Measurements from ENCODE around the gene HSD17B3. TPM values are rescaled to one million over a fixed set of nuclear protein-coding genes. Genes with fewer than 3 reads are reported as not detected.

The HSD17B3 gene
- total RNA-seq: not detected

GRCh38 chr9:96302021-96302420 is at the start of gene HSD17B3:
TSS of gene HSD17B3 (minus strand) at chr9:96302176. CDS start at chr9:96302104, 72 bp downstream.
- Mint-ChIP-seq H3K27me3 (ENCODE audit: low read depth) (no peaks in the 10 kb centered on the region), H3K36me3 (ENCODE audit: low read depth) (no peaks in the 10 kb centered on the region), H3K9me3 (peaks cover 3% of the 10 kb centered on the region), H3K4me1 (ENCODE audit: low read depth) (no peaks in the 10 kb centered on the region), H3K4me3 (no peak within 1 kb of the TSS), H3K27ac (no peak within 1 kb of the TSS)
- no peak for DNase-seq
- CTCF ChIA-PET: no interaction called here
- intact Hi-C loops (cut with micrococcal nuclease): no loop called here

GRCh38 chr9:96350866-96351265 is 48.9 kb upstream of the HSD17B3 start:
- no peaks in the 10 kb centered on the region for H3K27me3 Mint-ChIP-seq (ENCODE audit: low read depth)
- H3K4me1 Mint-ChIP-seq (ENCODE audit: low read depth): no peaks in the 10 kb centered on the region
- CTCF ChIA-PET: interaction anchor here (0.6 to 1.0 kb wide), 2 partner anchors 21 to 34 kb away, joined by 3 to 4 read pairs; no protein-coding TSS in a partner anchor
- DNase-seq: no peak
- H3K4me3 Mint-ChIP-seq: no peak overlapping the region
- intact Hi-C loops (cut with micrococcal nuclease): loop anchor here (10.0 kb wide), 1 partner anchor 1224 kb away; no protein-coding TSS in a partner anchor
- H3K9me3 Mint-ChIP-seq: peaks cover 6% of the 10 kb centered on the region
- H3K36me3 Mint-ChIP-seq (ENCODE audit: low read depth): no peaks in the 10 kb centered on the region
- no peak overlapping the region for H3K27ac Mint-ChIP-seq

GRCh38 chr9:96348261-96348660 is 46.3 kb upstream of the HSD17B3 start:
- no peaks in the 10 kb centered on the region for H3K4me1 Mint-ChIP-seq (ENCODE audit: low read depth)
- intact Hi-C loops (cut with micrococcal nuclease): no loop called here
- CTCF ChIA-PET: no interaction called here
- DNase-seq: no peak
- H3K27me3 Mint-ChIP-seq (ENCODE audit: low read depth): no peaks in the 10 kb centered on the region
- no peak overlapping the region for H3K4me3 Mint-ChIP-seq
- H3K9me3 Mint-ChIP-seq: peaks cover 6% of the 10 kb centered on the region
- no peak overlapping the region for H3K27ac Mint-ChIP-seq
- no peaks in the 10 kb centered on the region for H3K36me3 Mint-ChIP-seq (ENCODE audit: low read depth)

- Mint-ChIP-seq H3K4me3 (no peak overlapping the region), H3K36me3 (ENCODE audit: low read depth) (no peaks in the 10 kb centered on the region), H3K27me3 (ENCODE audit: low read depth) (no peaks in the 10 kb centered on the region), H3K9me3 (peaks cover 6% of the 10 kb centered on the region), H3K27ac (no peak overlapping the region), H3K4me1 (ENCODE audit: low read depth) (no peaks in the 10 kb centered on the region)
- CTCF ChIA-PET: no interaction called here
- intact Hi-C loops (cut with micrococcal nuclease): no loop called here
- no peak for DNase-seq
Observed at GRCh38 chr9:96345551-96345950, 43.6 kb upstream of the HSD17B3 start.

- Mint-ChIP-seq H3K4me3 (no peak overlapping the region), H3K4me1 (ENCODE audit: low read depth) (peaks cover 6% of the 10 kb centered on the region), H3K9me3 (peaks cover 6% of the 10 kb centered on the region), H3K27ac (no peak overlapping the region), H3K27me3 (ENCODE audit: low read depth) (no peaks in the 10 kb centered on the region), H3K36me3 (ENCODE audit: low read depth) (no peaks in the 10 kb centered on the region)
- DNase-seq: no peak
- CTCF ChIA-PET: interaction anchor here (0.9 kb wide), 1 partner anchor 28 kb away, joined by 8 read pairs; no protein-coding TSS in a partner anchor
- intact Hi-C loops (cut with micrococcal nuclease): no loop called here
Observed at GRCh38 chr9:96344458-96345180, 42.6 kb upstream of the HSD17B3 start.

GRCh38 chr9:96343515-96344360 is 41.8 kb upstream of the HSD17B3 start:
- Mint-ChIP-seq H3K9me3 (peaks cover 6% of the 10 kb centered on the region), H3K4me3 (no peak overlapping the region), H3K27me3 (ENCODE audit: low read depth) (no peaks in the 10 kb centered on the region), H3K27ac (no peak overlapping the region), H3K36me3 (ENCODE audit: low read depth) (no peaks in the 10 kb centered on the region), H3K4me1 (ENCODE audit: low read depth) (peaks cover 7% of the 10 kb centered on the region)
- CTCF ChIA-PET: interaction anchor here (1.2 kb wide), 1 partner anchor 16 kb away, joined by 4 read pairs; no protein-coding TSS in a partner anchor
- DNase-seq: no peak
- intact Hi-C loops (cut with micrococcal nuclease): no loop called here

- Mint-ChIP-seq H3K4me1 (ENCODE audit: low read depth) (peaks cover 7% of the 10 kb centered on the region), H3K27ac (no peak overlapping the region), H3K9me3 (no peaks in the 10 kb centered on the region), H3K27me3 (ENCODE audit: low read depth) (no peaks in the 10 kb centered on the region), H3K4me3 (no peak overlapping the region), H3K36me3 (ENCODE audit: low read depth) (no peaks in the 10 kb centered on the region)
- CTCF ChIA-PET: interaction anchor here (1.2 kb wide), 1 partner anchor 15 kb away, joined by 4 read pairs; no protein-coding TSS in a partner anchor
- no peak for DNase-seq
- intact Hi-C loops (cut with micrococcal nuclease): no loop called here
Observed at GRCh38 chr9:96342571-96343245, 40.7 kb upstream of the HSD17B3 start.

GRCh38 chr9:96340707-96341106 is 38.7 kb upstream of the HSD17B3 start:
- no peaks in the 10 kb centered on the region for H3K9me3 Mint-ChIP-seq
- intact Hi-C loops (cut with micrococcal nuclease): no loop called here

GRCh38 chr9:96338299-96338698 is 36.3 kb upstream of the HSD17B3 start:
- no peak for DNase-seq
- H3K36me3 Mint-ChIP-seq (ENCODE audit: low read depth): no peaks in the 10 kb centered on the region
- H3K4me1 Mint-ChIP-seq (ENCODE audit: low read depth): peaks cover 7% of the 10 kb centered on the region
- H3K4me3 Mint-ChIP-seq: no peak overlapping the region
- H3K9me3 Mint-ChIP-seq: no peaks in the 10 kb centered on the region
- no peak overlapping the region for H3K27ac Mint-ChIP-seq
- CTCF ChIA-PET: interaction anchor here (0.5 to 1.4 kb wide), 3 partner anchors 10 to 312 kb away, joined by 3 to 5 read pairs (median 5); no protein-coding TSS in a partner anchor
- H3K27me3 Mint-ChIP-seq (ENCODE audit: low read depth): no peaks in the 10 kb centered on the region
- intact Hi-C loops (cut with micrococcal nuclease): no loop called here

More at GRCh38 chr9:96340707-96341106, 38.7 kb upstream of the HSD17B3 start:
- Mint-ChIP-seq H3K4me3 (no peak overlapping the region), H3K4me1 (ENCODE audit: low read depth) (peaks cover 7% of the 10 kb centered on the region), H3K27ac (no peak overlapping the region), H3K27me3 (ENCODE audit: low read depth) (no peaks in the 10 kb centered on the region), H3K36me3 (ENCODE audit: low read depth) (no peaks in the 10 kb centered on the region)
- DNase-seq: no peak
- CTCF ChIA-PET: interaction anchor here (0.6 kb wide), 1 partner anchor 135 kb away, joined by 4 read pairs; no protein-coding TSS in a partner anchor

GRCh38 chr9:96333958-96334357 is 32.0 kb upstream of the HSD17B3 start:
- H3K36me3 Mint-ChIP-seq (ENCODE audit: low read depth): no peaks in the 10 kb centered on the region
- H3K27ac Mint-ChIP-seq: no peak overlapping the region
- H3K27me3 Mint-ChIP-seq (ENCODE audit: low read depth): no peaks in the 10 kb centered on the region
- DNase-seq: no peak
- no peak overlapping the region for H3K4me3 Mint-ChIP-seq
- CTCF ChIA-PET: no interaction called here
- no peaks in the 10 kb centered on the region for H3K9me3 Mint-ChIP-seq
- H3K4me1 Mint-ChIP-seq (ENCODE audit: low read depth): no peaks in the 10 kb centered on the region
- intact Hi-C loops (cut with micrococcal nuclease): no loop called here

GRCh38 chr9:96331236-96331947 is 29.4 kb upstream of the HSD17B3 start:
- Mint-ChIP-seq H3K27ac (no peak overlapping the region), H3K27me3 (ENCODE audit: low read depth) (no peaks in the 10 kb centered on the region), H3K4me1 (ENCODE audit: low read depth) (no peaks in the 10 kb centered on the region), H3K9me3 (no peaks in the 10 kb centered on the region), H3K4me3 (no peak overlapping the region), H3K36me3 (ENCODE audit: low read depth) (no peaks in the 10 kb centered on the region)
- CTCF ChIA-PET: interaction anchor here (1.0 kb wide), 1 partner anchor 14 kb away, joined by 3 read pairs; no protein-coding TSS in a partner anchor
- DNase-seq: no peak
- intact Hi-C loops (cut with micrococcal nuclease): no loop called here
